ENCODE results near the gene OCA2. TPM values are rescaled to one million over a fixed set of nuclear protein-coding genes. Genes with fewer than 3 reads are reported as not detected.

Gene OCA2
- total RNA-seq, 1 experiment from 2014 or later = 0.09 TPM

GRCh38 chr15:27784107-27784506 is 315.0 kb downstream of the OCA2 start:
- Histone ChIP-seq H3K36me3 (ENCODE audit: insufficient read depth, low read length, poor library complexity, severe bottlenecking) (no peaks in the 10 kb centered on the region), H3K4me3 (ENCODE audit: low read depth, low read length, poor library complexity, severe bottlenecking) (no peak overlapping the region), H3K27ac (ENCODE audit: low read depth, low read length, poor library complexity, severe bottlenecking) (no peak overlapping the region), H3K9me3 (ENCODE audit: low read depth, low read length, poor library complexity, severe bottlenecking) (peaks cover 22% of the 10 kb centered on the region), H3K4me1 (ENCODE audit: insufficient read depth, low read length, poor library complexity, severe bottlenecking) (no peaks in the 10 kb centered on the region), H3K27me3 (replicated peaks; ENCODE audit: insufficient read depth, low read depth, low read length, poor library complexity) (no peaks in the 10 kb centered on the region)
- BruUV-seq (replicated peaks) = no TSS peak
- intact Hi-C loops (cut with micrococcal nuclease; ENCODE audit: unreplicated experiment) = no loop called here
- POLR2A ChIA-PET (ENCODE audit: low non-redundant PET) = no interaction called here
- TF ChIP-seq CTCF (conservative IDR thresholded peaks at IDR 0.05; ENCODE audit: low read depth, low read length) (no peak), EZH2 (IDR thresholded peaks at IDR 0.05; ENCODE audit: borderline replicate concordance, low read depth, low read length, poor library complexity, severe bottlenecking) (no peak)
- DNase-seq (ENCODE audit: low spot score) = no peak
- CTCF ChIA-PET = no interaction called here

DNA sequence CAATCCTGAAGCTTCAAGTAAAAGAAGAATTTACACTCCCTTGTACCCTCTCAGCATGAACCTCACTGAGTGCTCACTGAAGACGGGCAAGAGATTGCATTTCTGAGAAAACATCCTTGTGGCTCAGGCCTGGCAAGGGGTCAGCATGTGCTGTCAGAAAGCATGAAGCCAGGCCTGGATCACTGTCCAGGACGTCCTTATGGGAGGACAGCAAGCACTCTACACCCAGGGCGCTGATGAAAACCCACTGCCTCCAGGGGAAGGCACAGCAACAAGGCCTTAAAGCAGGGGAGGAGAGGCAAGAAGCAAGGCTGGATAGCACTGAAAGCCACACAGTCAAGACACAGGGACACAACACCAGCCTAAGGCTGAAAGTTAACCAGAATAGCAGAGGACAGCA is 315.4 kb downstream of the OCA2 start:
- H3K4me1 ChIP-seq (ENCODE audit: insufficient read depth, low read length, poor library complexity, severe bottlenecking) = no peaks in the 10 kb centered on the region
- POLR2A ChIA-PET (ENCODE audit: low non-redundant PET) = no interaction called here
- CTCF ChIA-PET = no interaction called here
- H3K36me3 ChIP-seq (ENCODE audit: insufficient read depth, low read length, poor library complexity, severe bottlenecking) = no peaks in the 10 kb centered on the region
- TF ChIP-seq CTCF (conservative IDR thresholded peaks at IDR 0.05; ENCODE audit: low read depth, low read length) (no peak), EZH2 (IDR thresholded peaks at IDR 0.05; ENCODE audit: borderline replicate concordance, low read depth, low read length, poor library complexity, severe bottlenecking) (no peak)
- peaks cover 18% of the 10 kb centered on the region for H3K9me3 ChIP-seq (ENCODE audit: low read depth, low read length, poor library complexity, severe bottlenecking)
- no peak for DNase-seq (ENCODE audit: low spot score)
- H3K4me3 ChIP-seq (ENCODE audit: low read depth, low read length, poor library complexity, severe bottlenecking) = no peak overlapping the region
- BruUV-seq (replicated peaks) = no TSS peak
- no peak overlapping the region for H3K27ac ChIP-seq (ENCODE audit: low read depth, low read length, poor library complexity, severe bottlenecking)
- no peaks in the 10 kb centered on the region for H3K27me3 ChIP-seq (replicated peaks; ENCODE audit: insufficient read depth, low read depth, low read length, poor library complexity)
- intact Hi-C loops (cut with micrococcal nuclease; ENCODE audit: unreplicated experiment) = no loop called here

DNA sequence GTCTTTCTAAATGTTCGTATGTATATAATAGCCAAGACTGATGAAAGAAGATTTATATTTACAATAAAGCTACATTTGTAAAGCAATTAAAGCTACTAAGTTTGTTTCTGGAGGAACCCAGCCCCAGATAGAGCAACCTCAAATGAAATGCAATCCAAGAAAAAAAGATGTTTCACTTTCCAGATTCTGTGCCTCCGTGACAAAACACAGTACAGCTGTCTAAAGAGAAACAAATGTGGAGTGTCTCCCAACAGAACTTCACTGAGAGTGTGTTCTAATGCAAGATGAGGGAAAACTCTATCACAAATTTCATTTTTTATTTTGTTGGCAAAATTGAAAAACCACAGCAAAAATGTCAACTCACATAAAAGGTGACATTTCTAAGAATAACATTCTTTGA is 317.0 kb downstream of the OCA2 start:
- BruUV-seq (replicated peaks) = no TSS peak
- ChIA-PET POLR2A (ENCODE audit: low non-redundant PET) (no interaction called here), CTCF (no interaction called here)
- intact Hi-C loops (cut with micrococcal nuclease; ENCODE audit: unreplicated experiment) = no loop called here
- no peaks in the 10 kb centered on the region for H3K4me1 ChIP-seq (ENCODE audit: insufficient read depth, low read length, poor library complexity, severe bottlenecking)
- no peaks in the 10 kb centered on the region for H3K36me3 ChIP-seq (ENCODE audit: insufficient read depth, low read length, poor library complexity, severe bottlenecking)
- H3K27ac ChIP-seq (ENCODE audit: low read depth, low read length, poor library complexity, severe bottlenecking) = no peak overlapping the region
- no peak for DNase-seq (ENCODE audit: low spot score)
- H3K4me3 ChIP-seq (ENCODE audit: low read depth, low read length, poor library complexity, severe bottlenecking) = no peak overlapping the region
- H3K9me3 ChIP-seq (ENCODE audit: low read depth, low read length, poor library complexity, severe bottlenecking) = peaks cover 23% of the 10 kb centered on the region
- H3K27me3 ChIP-seq (replicated peaks; ENCODE audit: insufficient read depth, low read depth, low read length, poor library complexity) = no peaks in the 10 kb centered on the region
- no peak for TF ChIP-seq CTCF (conservative IDR thresholded peaks at IDR 0.05; ENCODE audit: low read depth, low read length)
- no peak for TF ChIP-seq EZH2 (IDR thresholded peaks at IDR 0.05; ENCODE audit: borderline replicate concordance, low read depth, low read length, poor library complexity, severe bottlenecking)
